ENCODE results near the gene TFF1.

Gene TFF1

GRCh38 chr21:42382915-42383314 lies 16.6 kb upstream of the TFF1 start:
- no peak for DNase-seq (ENCODE audit: low read depth in 1 of 2, low spot score in 1 of 2)

- peak in 1 of 2 donors; percentile 28 for DNase-seq (ENCODE audit: low read depth in 1 of 2, low spot score in 1 of 2)
Observed at GRCh38 chr21:42381347-42381984, 15.1 kb upstream of the TFF1 start.

- DNase-seq (ENCODE audit: low read depth in 1 of 2, low spot score in 1 of 2) = no peak
Observed at GRCh38 chr21:42379426-42380215, 13.3 kb upstream of the TFF1 start.

GRCh38 chr21:42378418-42378817 lies 12.1 kb upstream of the TFF1 start:
- DNase-seq (ENCODE audit: low read depth in 1 of 2, low spot score in 1 of 2) = no peak

- DNase-seq (ENCODE audit: low read depth in 1 of 2, low spot score in 1 of 2) = no peak
Observed at GRCh38 chr21:42377951-42378340, 11.6 kb upstream of the TFF1 start.

- no peak for DNase-seq (ENCODE audit: low read depth in 1 of 2, low spot score in 1 of 2)
Observed at GRCh38 chr21:42377211-42377950, 11.0 kb upstream of the TFF1 start.

GRCh38 chr21:42376338-42376982 lies 10.1 kb upstream of the TFF1 start:
- DNase-seq (ENCODE audit: low read depth in 1 of 2, low spot score in 1 of 2) = no peak

- DNase-seq (ENCODE audit: low read depth in 1 of 2, low spot score in 1 of 2) = no peak
Observed at GRCh38 chr21:42375966-42376337, 9.6 kb upstream of the TFF1 start.

- no peak for DNase-seq (ENCODE audit: low read depth in 1 of 2, low spot score in 1 of 2)
Observed at GRCh38 chr21:42375506-42375905, 9.2 kb upstream of the TFF1 start.

GRCh38 chr21:42374864-42375499 lies 8.6 kb upstream of the TFF1 start:
- no peak for DNase-seq (ENCODE audit: low read depth in 1 of 2, low spot score in 1 of 2)

GRCh38 chr21:42374457-42374856 lies 8.1 kb upstream of the TFF1 start:
- DNase-seq (ENCODE audit: low read depth in 1 of 2, low spot score in 1 of 2) = no peak

GRCh38 chr21:42373908-42374455 lies 7.6 kb upstream of the TFF1 start:
- DNase-seq (ENCODE audit: low read depth in 1 of 2, low spot score in 1 of 2) = no peak

GRCh38 chr21:42373196-42373907 lies 7.0 kb upstream of the TFF1 start:
- no peak for DNase-seq (ENCODE audit: low read depth in 1 of 2, low spot score in 1 of 2)

GRCh38 chr21:42370894-42371654 lies 4.7 kb upstream of the TFF1 start:
- no peak for DNase-seq (ENCODE audit: low read depth in 1 of 2, low spot score in 1 of 2)

- DNase-seq (ENCODE audit: low read depth in 1 of 2, low spot score in 1 of 2) = no peak
Observed at GRCh38 chr21:42369821-42370220, 3.5 kb upstream of the TFF1 start.

GRCh38 chr21:42367367-42368165 lies 1.2 kb upstream of the TFF1 start:
- DNase-seq (ENCODE audit: low read depth in 1 of 2, low spot score in 1 of 2) = no peak

GRCh38 chr21:42365770-42366169 lies 565 bp downstream of the TFF1 start:
- DNase-seq (ENCODE audit: low read depth in 1 of 2, low spot score in 1 of 2) = no peak

GRCh38 chr21:42364304-42364865 lies 1.9 kb downstream of the TFF1 start:
- DNase-seq (ENCODE audit: low read depth in 1 of 2, low spot score in 1 of 2) = no peak

Data from activated T-helper 1 cell treated with anti-CD3 and anti-CD28 coated beads, Interleukin-2, amount 50 U/mL, for 16 hours (primary cell).